Caco-2 (cell line): Measurements from ENCODE around the gene PPIP5K1. TPM values are rescaled to one million over a fixed set of nuclear protein-coding genes. Genes with fewer than 3 reads are reported as not detected.

Source experiments
- BruUV-seq: library from RNA; stranded (reverse); fragments of 400-500 nt; replicated peaks from 2 replicates; lab custom pipeline; 2021; lab: Mats Ljungman, UMichigan
- CTCF ChIA-PET: fragments of 300-600 bp; sonication (Branson Sonifier 250); formaldehyde crosslinking; loops from one replicate; lab custom pipeline; 2022; ENCODE audit warnings: antibody characterized with exemption; lab: Charles Lee
- POLR2A ChIA-PET: fragments of 300-600 bp; sonication (Branson Sonifier 250); formaldehyde crosslinking; loops from one replicate; lab custom pipeline; 2022; ENCODE audit warnings: antibody characterized with exemption; lab: Charles Lee
- DNase-seq, 2 experiments: peaks; one replicate each; pipeline versions ENCODE4 v3.0.0 to v3.0.0-alpha.2; 2020 to 2022
- H3K27me3 ChIP-seq: replicated peaks from 2 replicates; pipeline ENCODE4 v1.6.0; 2011; ENCODE audit warnings: low read length; ENCODE audit not compliant: control insufficient read depth, insufficient read depth
- H3K36me3 ChIP-seq: 2 replicates; pipeline ENCODE4 v1.5.1; 2011; ENCODE audit warnings: low read length; ENCODE audit not compliant: control insufficient read depth, insufficient read depth
- H3K4me1 ChIP-seq: fragments of 250-450 bp; sonication (Bioruptor Pico); 2 replicates; pipeline ENCODE4 v1.5.1; 2020; ENCODE audit warnings: mild to moderate bottlenecking
- H3K4me3 ChIP-seq: 2 replicates; pipeline ENCODE4 v1.5.1; 2011; ENCODE audit warnings: low read depth, mild to moderate bottlenecking, control low read depth, low read length
- H3K9me3 ChIP-seq: fragments of 250-450 bp; sonication (Bioruptor Pico); 2 replicates; pipeline ENCODE4 v1.5.1; 2020; ENCODE audit warnings: mild to moderate bottlenecking, moderate library complexity
- H3K27ac Mint-ChIP-seq: one replicate; pipeline ENCODE4 v1.8.0; 2022; ENCODE audit warnings: mixed read lengths; ENCODE audit not compliant: unreplicated experiment
- H3K27me3 Mint-ChIP-seq: one replicate; pipeline ENCODE4 v1.8.0; 2022; ENCODE audit warnings: mixed read lengths; ENCODE audit not compliant: insufficient read depth, unreplicated experiment
- H3K36me3 Mint-ChIP-seq: one replicate; pipeline ENCODE4 v1.8.0; 2022; ENCODE audit warnings: mild to moderate bottlenecking, mixed read lengths; ENCODE audit not compliant: insufficient read depth, unreplicated experiment
- H3K4me1 Mint-ChIP-seq: one replicate; pipeline ENCODE4 v1.8.0; 2022; ENCODE audit warnings: low read depth, mixed read lengths; ENCODE audit not compliant: unreplicated experiment
- H3K4me3 Mint-ChIP-seq: one replicate; pipeline ENCODE4 v1.8.0; 2022; ENCODE audit warnings: mild to moderate bottlenecking, moderate library complexity, mixed read lengths; ENCODE audit not compliant: unreplicated experiment
- H3K9me3 Mint-ChIP-seq: one replicate; pipeline ENCODE4 v1.8.0; 2022; ENCODE audit warnings: mixed read lengths; ENCODE audit not compliant: unreplicated experiment
- CTCF ChIP-seq, 2 experiments: fragments of 200-600 bp in 1 of 2; IDR thresholded peaks; 1 replicate in 1 of 2; 2 replicates in 1 of 2; pipeline versions ENCODE4 v1.5.1 to v1.8.0; 2011 to 2022; ENCODE audit warnings: antibody characterized with exemption in 1 of 2, control low read depth in 1 of 2, inconsistent platforms in 1 of 2, low read depth in 1 of 2, low read length in 1 of 2, mild to moderate bottlenecking in 1 of 2, moderate library complexity in 1 of 2; ENCODE audit not compliant: insufficient read depth in 1 of 2, severe bottlenecking in 1 of 2, unreplicated experiment in 1 of 2
- intact Hi-C: fragments of 100-400 bp; cut with micrococcal nuclease; formaldehyde crosslinking; loops from one replicate; pipeline ENCODE4 v1.10.0; 2022; ENCODE audit not compliant: unreplicated experiment
- total RNA-seq: library from RNA; stranded (reverse); gene quantifications from 2 replicates; pipeline ENCODE4 v1.2.3, GENCODE V29; 2022

The PPIP5K1 gene
- total RNA-seq, 1 experiment from 2014 or later: 36.3 TPM

GRCh38 chr15:43520138-43520537, 69.9 kb downstream of the PPIP5K1 start:
- Mint-ChIP-seq H3K36me3 (no peaks in the 10 kb centered on the region), H3K9me3 (no peaks in the 10 kb centered on the region), H3K4me3 (no peak overlapping the region), H3K27ac (no peak overlapping the region), H3K27me3 (peaks cover 11% of the 10 kb centered on the region), H3K4me1 (peaks cover 24% of the 10 kb centered on the region)
- no TSS peak for BruUV-seq
- 0 out of 2 replicates have a peak, but pooled peaks cover 4% of the 10 kb centered on the region for H3K4me1 ChIP-seq
- intact Hi-C loops: no loop called here
- H3K27me3 ChIP-seq: no peaks in the 10 kb centered on the region
- no peaks in the 10 kb centered on the region for H3K9me3 ChIP-seq
- no peak overlapping the region for H3K4me3 ChIP-seq
- CTCF ChIA-PET: no interaction called here
- no peak for DNase-seq
- POLR2A ChIA-PET: no interaction called here
- no peak for TF ChIP-seq CTCF (IDR thresholded peaks at IDR 0.05; ENCODE audit: insufficient read depth in 1 of 2, low read depth in 1 of 2, low read length in 1 of 2, severe bottlenecking in 1 of 2, unreplicated experiment in 1 of 2)
- H3K36me3 ChIP-seq: no peaks in the 10 kb centered on the region

DNA sequence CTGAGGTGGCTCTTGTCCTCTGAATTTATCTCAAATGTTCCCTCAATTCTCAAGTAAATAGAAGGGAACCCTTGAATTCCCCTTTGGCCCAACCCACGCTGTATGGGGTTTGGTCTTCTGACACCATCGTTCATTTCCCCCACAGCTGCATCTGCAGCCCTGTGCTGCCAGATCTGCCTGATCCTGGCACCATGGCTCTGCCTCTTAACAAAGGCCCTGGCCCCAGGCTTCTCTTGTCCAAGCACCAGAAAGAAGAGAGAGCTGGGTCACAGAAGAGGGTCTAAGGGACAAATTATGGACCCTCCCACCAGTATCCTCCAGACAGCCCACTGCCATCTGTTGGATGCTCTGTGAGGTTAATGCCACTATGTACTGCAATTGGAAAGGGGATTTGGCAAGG, 70.8 kb downstream of the PPIP5K1 start:
- Histone ChIP-seq H3K4me1 (0 out of 2 replicates have a peak, but pooled peaks cover 4% of the 10 kb centered on the region), H3K4me3 (no peak overlapping the region), H3K9me3 (no peaks in the 10 kb centered on the region), H3K36me3 (no peaks in the 10 kb centered on the region), H3K27me3 (no peaks in the 10 kb centered on the region)
- no TSS peak for BruUV-seq
- intact Hi-C loops: loop anchor here (2.0 kb wide), 1 partner anchor 78 kb away; no protein-coding TSS in a partner anchor
- DNase-seq: no peak
- peaks cover 24% of the 10 kb centered on the region for H3K4me1 Mint-ChIP-seq
- POLR2A ChIA-PET: no interaction called here
- no peak for TF ChIP-seq CTCF (IDR thresholded peaks at IDR 0.05; ENCODE audit: insufficient read depth in 1 of 2, low read depth in 1 of 2, low read length in 1 of 2, severe bottlenecking in 1 of 2, unreplicated experiment in 1 of 2)
- peaks cover 11% of the 10 kb centered on the region for H3K27me3 Mint-ChIP-seq
- H3K9me3 Mint-ChIP-seq: no peaks in the 10 kb centered on the region
- H3K36me3 Mint-ChIP-seq: no peaks in the 10 kb centered on the region
- no peak overlapping the region for H3K27ac Mint-ChIP-seq
- H3K4me3 Mint-ChIP-seq: no peak overlapping the region
- CTCF ChIA-PET: no interaction called here

DNA sequence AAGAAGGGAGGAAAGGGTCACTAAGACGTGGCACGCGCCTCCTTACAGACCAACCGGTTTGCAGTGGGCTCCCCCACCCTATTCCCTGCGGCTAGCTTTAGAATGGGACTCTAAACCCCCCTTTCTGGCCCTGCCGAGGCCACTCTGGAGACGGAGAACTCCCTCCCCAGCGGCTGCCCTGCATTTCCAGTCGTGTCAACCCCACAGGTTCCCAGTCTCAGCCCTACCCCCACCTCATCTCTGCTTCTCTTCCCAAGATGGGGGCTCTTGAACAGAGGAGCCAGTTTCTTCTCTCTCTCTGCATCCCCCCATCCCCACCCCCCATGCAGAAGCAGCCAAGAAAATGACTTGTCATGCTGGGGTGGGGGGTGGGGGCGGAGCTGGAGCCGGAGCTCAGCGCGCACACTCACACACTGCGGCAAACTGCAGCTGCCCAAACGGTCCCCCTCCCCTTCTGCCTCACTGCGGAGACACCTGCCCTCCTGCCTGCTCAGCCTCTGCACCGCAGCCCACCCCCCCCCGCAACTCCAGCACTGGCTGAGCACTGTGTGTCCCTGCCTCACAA, 71.7 kb downstream of the PPIP5K1 start:
- Mint-ChIP-seq H3K4me3 (peak overlapping the region; percentile 75), H3K4me1 (peaks cover 24% of the 10 kb centered on the region), H3K36me3 (no peaks in the 10 kb centered on the region), H3K27ac (no peak overlapping the region), H3K27me3 (peaks cover 11% of the 10 kb centered on the region), H3K9me3 (no peaks in the 10 kb centered on the region)
- ChIA-PET CTCF (no interaction called here), POLR2A (no interaction called here)
- Histone ChIP-seq H3K9me3 (no peaks in the 10 kb centered on the region), H3K27me3 (no peaks in the 10 kb centered on the region), H3K36me3 (no peaks in the 10 kb centered on the region), H3K4me3 (peak overlapping the region; percentile 29), H3K4me1 (0 out of 2 replicates have a peak, but pooled peaks cover 4% of the 10 kb centered on the region)
- intact Hi-C loops: loop anchor here (2.0 kb wide), 1 partner anchor 77 kb away; no protein-coding TSS in a partner anchor
- no peak for DNase-seq
- TF ChIP-seq CTCF (IDR thresholded peaks at IDR 0.05; ENCODE audit: insufficient read depth in 1 of 2, low read depth in 1 of 2, low read length in 1 of 2, severe bottlenecking in 1 of 2, unreplicated experiment in 1 of 2): no peak
- BruUV-seq: no TSS peak
